Memory B cell (primary cell): Measurements from ENCODE around the gene CTPS1.
A peak's percentile ranks its signal among the peaks of the same experiment; 100 is the strongest.

Experiments used
- ATAC-seq: fragments of 150-1000 bp; cut with Tn5 transposase; 2 replicates; pipeline ENCODE4 v1.10.0; 2021; ENCODE audit warnings: low read depth, mild to moderate bottlenecking, moderate library complexity
- DNase-seq, 2 donors: peaks; one replicate each; pipeline ENCODE4 v3.0.0; 2022; ENCODE audit warnings: low spot score in 2 of 2
- H3K27ac Mint-ChIP-seq: one replicate; pipeline ENCODE4 v1.8.0; 2022; ENCODE audit warnings: mild to moderate bottlenecking, moderate library complexity, mixed read lengths
- H3K27me3 Mint-ChIP-seq: one replicate; pipeline ENCODE4 v1.8.0; 2022; ENCODE audit warnings: mixed read lengths
- H3K36me3 Mint-ChIP-seq: one replicate; pipeline ENCODE4 v1.8.0; 2022; ENCODE audit warnings: mild to moderate bottlenecking, mixed read lengths
- H3K4me1 Mint-ChIP-seq: one replicate; pipeline ENCODE4 v1.8.0; 2022; ENCODE audit warnings: mixed read lengths
- H3K4me3 Mint-ChIP-seq: one replicate; pipeline ENCODE4 v1.8.0; 2022; ENCODE audit warnings: mild to moderate bottlenecking, moderate library complexity, mixed read lengths
- H3K9me3 Mint-ChIP-seq: one replicate; pipeline ENCODE4 v1.8.0; 2022; ENCODE audit warnings: mixed read lengths

CTPS1 gene

DNA sequence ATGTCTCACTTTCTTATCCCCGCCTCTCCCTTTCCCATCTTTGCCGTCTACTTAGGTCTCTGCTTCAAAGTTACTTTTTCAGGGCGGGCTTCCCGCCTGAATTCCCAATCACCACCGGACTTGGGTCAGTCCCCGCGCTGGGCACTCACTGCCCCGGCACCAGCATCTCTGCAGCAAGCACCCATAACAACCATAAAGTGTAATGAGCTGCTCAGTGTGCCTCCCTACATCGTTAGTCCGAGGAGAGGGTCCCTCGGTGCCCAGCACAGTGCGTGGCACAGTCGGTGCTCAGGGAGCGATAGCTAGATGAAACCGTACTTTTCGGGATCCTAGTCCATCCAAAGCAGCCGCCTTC lies 633 bp upstream of the CTPS1 start:
- H3K4me1 Mint-ChIP-seq, result peaks cover 17% of the 10 kb centered on the region

DNA sequence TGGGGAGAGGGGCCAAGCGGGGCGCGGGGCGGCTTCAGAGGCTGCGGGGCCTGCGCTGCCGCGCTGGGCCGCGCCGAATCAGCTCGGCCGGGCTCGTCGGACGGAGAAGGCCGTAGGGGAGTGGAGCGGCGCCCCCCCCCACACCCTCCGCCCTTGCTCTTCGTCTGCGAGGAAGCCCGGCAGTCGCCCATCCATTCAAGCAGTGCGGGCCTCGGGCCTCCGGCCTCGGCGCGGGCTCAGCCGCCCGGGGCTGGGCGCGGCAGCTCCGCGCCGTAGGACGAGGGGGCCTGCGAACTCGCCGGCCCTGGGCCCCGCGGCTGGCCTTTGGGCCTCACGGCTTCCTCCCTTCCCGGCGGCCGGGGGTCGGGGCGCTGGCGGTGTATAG lies 564 bp downstream of the CTPS1 start:
- no peaks in the 10 kb centered on the region for H3K27me3 Mint-ChIP-seq
- H3K4me1 Mint-ChIP-seq, result peaks cover 17% of the 10 kb centered on the region
- H3K27ac Mint-ChIP-seq, result peak overlapping the region; percentile 70
- peak overlapping the region; percentile 87 for H3K4me3 Mint-ChIP-seq
- H3K9me3 Mint-ChIP-seq, result no peaks in the 10 kb centered on the region
- ATAC-seq (peak; percentile 38), DNase-seq (no peak)
- H3K36me3 Mint-ChIP-seq, result peaks cover 10% of the 10 kb centered on the region

More for the DNA sequence above, 633 bp upstream of the CTPS1 start:
- Mint-ChIP-seq H3K27ac (peak overlapping the region; percentile 86), H3K27me3 (no peaks in the 10 kb centered on the region), H3K9me3 (no peaks in the 10 kb centered on the region), H3K4me3 (peak overlapping the region; percentile 88), H3K36me3 (peaks cover 5% of the 10 kb centered on the region)
- DNase-seq (peak in 1 of 2 donors; percentile 7), ATAC-seq (no peak)

DNA sequence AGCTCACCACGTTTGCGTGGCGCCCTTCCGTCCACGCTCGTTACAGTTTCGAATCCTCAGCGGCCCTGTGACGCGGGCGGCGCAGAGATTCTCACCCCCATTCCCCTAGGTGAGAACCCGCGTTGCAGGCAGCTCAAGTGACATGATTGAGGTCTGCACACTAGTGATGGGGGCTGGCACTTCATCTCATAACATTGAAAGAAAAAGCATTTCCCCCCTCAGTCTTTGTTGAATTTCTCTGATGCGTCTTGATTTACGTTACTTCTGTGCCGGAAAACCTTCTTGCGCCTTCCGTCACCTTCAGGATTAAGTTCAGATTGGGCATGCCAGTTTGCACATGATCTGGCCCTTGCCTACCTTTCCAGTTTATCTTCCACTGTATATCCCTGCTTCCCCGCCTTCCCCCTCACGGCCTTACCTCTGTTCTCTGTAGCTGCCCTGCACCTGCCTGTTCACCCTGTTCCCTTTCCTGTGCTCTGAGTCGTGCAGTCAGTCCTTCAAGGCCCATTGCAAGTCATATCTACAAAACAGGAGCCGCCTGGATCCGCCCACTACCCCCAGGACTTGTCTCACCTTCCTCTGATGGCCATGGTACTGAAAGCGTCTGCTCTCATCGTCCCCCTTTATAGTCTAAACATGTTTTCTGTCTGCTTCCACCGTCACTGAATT lies 1.1 kb downstream of the CTPS1 start:
- Mint-ChIP-seq H3K9me3 (no peaks in the 10 kb centered on the region), H3K4me1 (peaks cover 17% of the 10 kb centered on the region)
- ATAC-seq, result peak; percentile 20

DNA sequence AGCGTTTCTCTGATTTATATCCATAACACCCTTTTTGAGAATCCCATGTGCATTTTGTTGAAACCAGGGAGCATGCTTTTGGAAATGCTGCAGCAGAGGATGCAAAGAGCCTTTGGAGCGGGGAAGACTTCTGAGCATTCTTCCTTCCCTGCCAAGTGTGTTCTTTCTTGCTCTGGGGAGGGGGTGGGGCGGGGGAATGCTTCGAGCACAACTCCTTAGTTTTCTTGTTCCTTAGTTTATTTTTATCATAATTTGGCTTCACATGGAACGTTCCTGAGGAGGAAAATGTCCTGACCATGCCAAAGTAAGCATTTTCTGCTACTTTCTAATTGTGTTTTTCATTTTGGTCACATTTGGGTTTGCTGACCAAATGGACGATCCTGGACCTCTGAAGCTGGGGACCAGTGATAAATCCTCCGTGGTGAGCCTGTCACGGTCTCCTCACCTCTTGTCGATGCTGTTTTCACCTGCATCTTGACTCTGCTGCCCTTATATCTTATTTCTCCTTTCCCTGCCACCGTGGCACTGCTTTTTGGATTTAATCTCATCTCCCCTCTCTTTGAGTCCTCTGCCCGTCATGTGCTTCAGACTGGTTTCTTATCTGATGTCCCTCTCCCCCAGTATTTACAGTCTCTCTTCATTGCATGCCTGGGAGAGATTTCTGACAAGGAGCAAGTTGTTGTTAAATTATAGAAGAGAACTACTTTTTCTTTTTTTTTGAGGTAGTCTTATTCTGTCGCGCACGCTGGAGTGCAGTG lies 2.4 kb downstream of the CTPS1 start:
- Mint-ChIP-seq H3K27me3 (no peaks in the 10 kb centered on the region), H3K4me1 (peaks cover 17% of the 10 kb centered on the region), H3K27ac (no peak overlapping the region), H3K9me3 (no peaks in the 10 kb centered on the region), H3K36me3 (peaks cover 20% of the 10 kb centered on the region), H3K4me3 (peak overlapping the region; percentile 66)
- ATAC-seq (no peak), DNase-seq (no peak)

More for the DNA sequence above, 1.1 kb downstream of the CTPS1 start:
- H3K27me3 Mint-ChIP-seq, result no peaks in the 10 kb centered on the region
- peak; percentile 15 to 34 for DNase-seq
- peaks cover 10% of the 10 kb centered on the region for H3K36me3 Mint-ChIP-seq
- H3K4me3 Mint-ChIP-seq, result peak overlapping the region; percentile 87
- peak overlapping the region; percentile 70 for H3K27ac Mint-ChIP-seq

DNA sequence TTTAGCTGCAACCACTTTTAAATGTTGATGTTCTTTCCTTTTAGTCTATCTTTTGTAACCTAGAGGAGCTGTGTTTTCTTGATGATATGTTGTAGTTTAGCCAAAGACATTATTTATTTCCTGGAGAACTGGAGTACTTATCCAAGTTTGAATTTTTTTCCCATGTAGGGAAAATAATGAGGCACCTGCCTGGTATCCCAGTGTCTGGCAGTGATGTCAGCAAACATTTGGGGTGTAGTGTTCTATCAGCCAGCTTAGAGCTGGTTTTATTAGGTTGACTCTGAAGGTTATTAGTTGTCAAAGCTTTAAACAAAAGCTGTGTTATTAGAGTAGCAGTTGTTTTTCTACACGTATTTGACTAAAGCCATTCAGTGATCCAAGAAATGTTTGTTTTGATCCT lies 3.2 kb downstream of the CTPS1 start:
- H3K4me3 Mint-ChIP-seq, result no peak overlapping the region
- H3K27ac Mint-ChIP-seq, result no peak overlapping the region
- no peaks in the 10 kb centered on the region for H3K27me3 Mint-ChIP-seq
- no peaks in the 10 kb centered on the region for H3K9me3 Mint-ChIP-seq
- ATAC-seq (no peak), DNase-seq (no peak)
- H3K4me1 Mint-ChIP-seq, result peaks cover 17% of the 10 kb centered on the region
- H3K36me3 Mint-ChIP-seq, result peaks cover 20% of the 10 kb centered on the region

DNA sequence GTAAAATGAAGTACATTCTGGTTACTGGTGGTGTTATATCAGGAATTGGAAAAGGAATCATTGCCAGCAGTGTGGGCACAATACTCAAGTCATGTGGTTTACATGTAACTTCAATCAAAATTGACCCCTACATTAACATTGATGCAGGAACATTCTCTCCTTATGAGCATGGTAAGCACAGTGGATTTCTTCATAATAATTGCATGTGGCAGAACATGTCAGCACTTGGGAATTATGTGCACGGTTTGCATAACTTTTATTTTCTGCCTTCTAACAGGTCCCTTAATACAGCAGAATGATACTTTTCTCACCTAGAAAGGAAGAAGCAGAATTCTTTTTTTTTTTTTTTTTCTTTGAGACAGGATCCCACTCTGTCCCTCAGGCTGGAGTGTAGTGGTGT lies 3.8 kb downstream of the CTPS1 start:
- no peak for ATAC-seq
- Mint-ChIP-seq H3K4me1 (peaks cover 17% of the 10 kb centered on the region), H3K9me3 (no peaks in the 10 kb centered on the region), H3K4me3 (no peak overlapping the region), H3K27ac (no peak overlapping the region), H3K27me3 (no peaks in the 10 kb centered on the region), H3K36me3 (peaks cover 22% of the 10 kb centered on the region)
- no peak for DNase-seq

DNA sequence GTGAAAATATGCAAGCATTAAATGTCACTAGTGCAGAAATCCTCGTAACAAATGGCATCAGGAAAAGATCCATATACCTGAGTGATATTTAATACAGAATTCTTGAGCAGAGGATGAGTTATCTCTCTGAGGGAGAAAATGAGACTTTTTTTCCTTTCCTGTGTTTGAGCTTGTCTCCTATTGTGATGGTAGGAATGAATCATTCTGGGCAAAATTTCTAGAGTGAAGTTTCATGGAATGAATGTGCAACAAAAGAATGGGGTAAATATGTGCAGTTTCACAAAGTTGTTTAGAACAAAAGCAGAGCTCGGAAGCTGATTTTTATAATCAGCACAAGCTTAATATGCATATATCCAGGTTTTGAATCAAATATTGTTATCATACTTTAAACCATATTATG lies 4.6 kb downstream of the CTPS1 start:
- DNase-seq (no peak), ATAC-seq (no peak)
- H3K27me3 Mint-ChIP-seq, result no peaks in the 10 kb centered on the region
- peaks cover 14% of the 10 kb centered on the region for H3K4me1 Mint-ChIP-seq
- H3K27ac Mint-ChIP-seq, result no peak overlapping the region
- peaks cover 28% of the 10 kb centered on the region for H3K36me3 Mint-ChIP-seq
- H3K4me3 Mint-ChIP-seq, result no peak overlapping the region
- H3K9me3 Mint-ChIP-seq, result no peaks in the 10 kb centered on the region

DNA sequence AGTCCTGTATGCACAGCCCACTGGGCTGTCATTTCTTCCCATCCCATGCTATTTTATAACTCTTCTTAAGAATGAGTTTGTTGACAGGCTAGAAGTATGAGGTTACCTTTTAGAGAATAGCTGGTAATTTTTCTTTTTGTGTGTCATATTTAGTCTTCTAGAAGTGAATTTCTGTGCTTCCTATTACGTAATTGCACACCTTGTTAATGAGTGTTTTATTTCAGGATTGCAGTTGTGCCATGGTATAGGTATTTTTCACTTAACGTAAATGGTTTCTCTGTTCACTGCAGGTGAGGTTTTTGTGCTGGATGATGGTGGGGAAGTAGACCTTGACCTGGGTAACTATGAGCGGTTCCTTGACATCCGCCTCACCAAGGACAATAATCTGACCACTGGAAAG lies 5.0 kb downstream of the CTPS1 start:
- DNase-seq (no peak), ATAC-seq (no peak)
- Mint-ChIP-seq H3K9me3 (no peaks in the 10 kb centered on the region), H3K27me3 (no peaks in the 10 kb centered on the region), H3K36me3 (peaks cover 30% of the 10 kb centered on the region), H3K27ac (no peak overlapping the region), H3K4me1 (peaks cover 14% of the 10 kb centered on the region), H3K4me3 (no peak overlapping the region)

DNA sequence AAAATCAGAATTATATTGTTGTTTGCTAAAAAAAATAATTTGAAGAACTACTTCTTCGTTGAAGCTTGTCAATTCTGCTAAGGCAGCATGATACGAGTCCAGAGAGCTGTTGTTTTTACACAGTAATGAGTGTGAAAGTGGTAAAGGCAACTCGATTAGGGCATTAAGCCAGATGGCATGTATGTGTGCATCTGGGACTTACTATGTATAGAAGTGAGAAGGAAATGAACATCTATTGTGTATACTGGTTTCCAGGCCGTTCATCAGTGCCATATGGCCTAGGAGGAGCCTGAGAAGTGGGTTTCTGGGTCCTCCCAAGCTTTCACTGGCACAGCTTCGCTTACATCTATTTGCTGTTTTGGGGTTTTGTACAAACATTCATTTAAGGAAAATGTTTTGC lies 5.7 kb downstream of the CTPS1 start:
- DNase-seq, result no peak
- Mint-ChIP-seq H3K4me1 (peaks cover 14% of the 10 kb centered on the region), H3K27me3 (no peaks in the 10 kb centered on the region), H3K4me3 (no peak overlapping the region), H3K27ac (no peak overlapping the region), H3K36me3 (peaks cover 32% of the 10 kb centered on the region), H3K9me3 (no peaks in the 10 kb centered on the region)
- ATAC-seq, result no peak

DNA sequence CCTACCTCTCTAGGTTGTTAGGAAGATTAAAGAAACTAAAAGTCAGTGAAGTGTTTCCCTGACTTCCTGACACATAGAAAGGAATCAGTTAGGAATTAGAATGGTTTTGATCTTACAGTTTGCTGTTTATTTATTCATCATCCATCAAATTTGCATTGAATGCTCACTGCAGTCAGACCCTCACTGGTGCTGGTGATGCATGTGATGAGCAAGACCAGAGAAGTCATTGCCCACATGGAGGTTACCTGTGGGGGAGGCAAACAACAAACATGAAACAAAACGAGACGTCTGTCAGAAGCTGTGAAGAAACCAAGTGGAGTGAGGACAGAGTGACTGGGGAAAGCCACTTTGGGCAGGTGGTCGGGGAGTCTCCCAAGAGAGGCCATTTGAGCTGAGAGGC lies 6.4 kb downstream of the CTPS1 start:
- Mint-ChIP-seq H3K4me1 (peaks cover 7% of the 10 kb centered on the region), H3K9me3 (no peaks in the 10 kb centered on the region), H3K27me3 (no peaks in the 10 kb centered on the region), H3K27ac (no peak overlapping the region), H3K36me3 (peaks cover 39% of the 10 kb centered on the region), H3K4me3 (no peak overlapping the region)
- DNase-seq (no peak), ATAC-seq (no peak)

DNA sequence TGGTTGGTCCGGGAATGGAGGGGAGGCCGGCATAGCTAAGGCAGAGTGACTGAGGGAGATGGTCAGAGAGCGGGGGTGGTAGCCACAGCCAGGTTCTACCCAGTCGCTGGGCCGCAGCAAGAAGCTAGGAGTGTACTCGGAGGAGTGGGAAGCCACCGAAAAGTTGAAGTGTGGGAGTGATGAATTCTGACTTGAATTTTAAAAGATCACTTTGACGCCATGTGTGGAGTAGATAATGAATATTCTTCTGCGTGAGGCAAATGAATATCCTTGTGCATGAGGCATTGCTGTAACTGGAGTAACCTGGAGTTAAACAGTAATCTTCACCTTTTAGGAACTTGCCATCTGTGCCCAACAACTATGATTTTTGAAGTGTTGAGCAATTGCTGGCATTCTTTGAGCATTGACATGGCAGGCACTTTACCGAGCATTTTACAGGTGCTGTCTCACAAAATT lies 6.9 kb downstream of the CTPS1 start:
- no peaks in the 10 kb centered on the region for H3K27me3 Mint-ChIP-seq
- no peak overlapping the region for H3K27ac Mint-ChIP-seq
- H3K4me1 Mint-ChIP-seq, result peaks cover 3% of the 10 kb centered on the region
- no peaks in the 10 kb centered on the region for H3K9me3 Mint-ChIP-seq
- H3K36me3 Mint-ChIP-seq, result peaks cover 41% of the 10 kb centered on the region
- no peak for ATAC-seq
- no peak overlapping the region for H3K4me3 Mint-ChIP-seq
- no peak for DNase-seq

DNA sequence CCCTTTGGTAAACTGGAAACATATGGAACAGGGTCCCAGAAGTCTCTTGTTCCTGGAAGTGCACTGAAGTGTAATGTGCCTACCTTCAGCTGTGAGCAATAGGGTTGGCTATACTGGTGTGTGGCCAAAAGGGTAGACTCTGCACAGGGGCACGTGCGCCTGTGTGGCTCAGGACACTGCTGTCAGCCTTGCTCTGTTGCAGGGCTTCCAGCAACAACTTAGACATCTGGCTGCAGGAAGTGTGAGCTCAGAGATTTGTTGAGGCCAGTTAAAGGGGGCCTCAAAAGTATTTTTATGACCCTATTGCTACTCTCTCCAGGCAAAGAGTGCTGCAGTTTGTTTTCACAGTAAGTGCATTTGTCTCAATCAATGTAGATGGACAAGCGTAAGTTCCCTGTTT lies 7.5 kb downstream of the CTPS1 start:
- Mint-ChIP-seq H3K4me3 (no peak overlapping the region), H3K9me3 (no peaks in the 10 kb centered on the region), H3K27me3 (no peaks in the 10 kb centered on the region), H3K27ac (no peak overlapping the region), H3K4me1 (peaks cover 2% of the 10 kb centered on the region), H3K36me3 (peaks cover 45% of the 10 kb centered on the region)
- ATAC-seq (no peak), DNase-seq (no peak)

DNA sequence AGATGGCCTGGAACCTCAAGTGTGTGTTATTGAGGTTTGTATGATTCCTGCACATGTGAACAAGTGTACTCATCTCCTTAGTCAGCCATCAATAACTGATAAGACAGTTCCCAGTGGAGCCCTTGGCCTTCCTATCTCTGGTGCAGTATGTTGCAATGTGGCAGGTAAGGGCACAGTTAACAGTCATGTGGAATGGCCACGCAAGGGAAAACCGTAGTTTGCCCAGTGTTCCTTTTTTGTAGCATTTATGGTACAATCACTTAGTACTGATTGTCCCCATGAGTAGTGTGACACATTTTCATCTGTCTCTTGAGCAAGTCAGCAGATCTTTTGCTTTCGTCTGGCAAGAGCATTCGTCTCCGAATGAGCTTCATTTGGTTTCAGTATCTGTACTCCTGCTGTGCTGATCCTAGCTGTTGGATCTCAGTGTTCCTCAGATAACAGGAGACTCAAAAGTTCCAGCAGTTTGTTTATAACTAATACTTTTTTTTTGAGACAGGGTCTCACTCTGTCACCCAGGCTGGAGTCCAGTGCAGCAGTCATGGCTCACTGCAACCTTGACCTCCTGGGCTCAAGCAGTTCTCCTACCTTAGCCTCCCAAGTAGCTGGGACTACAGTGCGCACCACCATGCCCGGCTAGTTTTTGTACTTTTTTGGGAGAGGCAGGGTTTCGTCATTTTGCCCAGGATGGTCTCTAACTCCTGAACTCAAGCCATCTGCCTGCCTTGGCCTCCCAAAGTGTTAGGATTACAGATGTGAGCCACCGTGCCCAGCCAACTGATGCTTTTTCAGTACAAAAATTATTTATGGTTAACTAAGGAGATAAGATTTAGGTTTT lies 8.2 kb downstream of the CTPS1 start:
- ATAC-seq (no peak), DNase-seq (no peak)
- Mint-ChIP-seq H3K27ac (no peak overlapping the region), H3K4me3 (no peak overlapping the region), H3K9me3 (no peaks in the 10 kb centered on the region), H3K36me3 (peaks cover 50% of the 10 kb centered on the region), H3K27me3 (no peaks in the 10 kb centered on the region), H3K4me1 (no peaks in the 10 kb centered on the region)

DNA sequence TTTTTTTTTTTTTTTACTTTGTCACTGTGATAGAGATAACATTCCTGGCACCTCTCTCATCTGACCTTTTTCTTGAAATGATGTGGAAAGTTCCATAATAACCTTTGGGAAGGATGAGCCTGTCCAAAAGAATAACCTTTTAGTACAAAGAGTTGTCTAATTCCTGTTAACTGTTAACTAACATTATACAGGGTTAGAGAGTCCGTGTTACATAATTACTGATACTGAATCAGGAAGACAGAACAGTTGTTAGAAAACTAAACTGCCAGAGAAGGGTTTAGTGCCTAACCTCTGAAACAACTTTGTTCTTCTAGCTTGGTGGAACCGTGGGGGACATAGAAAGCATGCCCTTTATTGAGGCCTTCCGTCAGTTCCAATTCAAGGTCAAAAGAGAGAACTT lies 8.8 kb downstream of the CTPS1 start:
- Mint-ChIP-seq H3K4me3 (no peak overlapping the region), H3K9me3 (no peaks in the 10 kb centered on the region), H3K27me3 (no peaks in the 10 kb centered on the region), H3K4me1 (no peaks in the 10 kb centered on the region), H3K27ac (no peak overlapping the region), H3K36me3 (peaks cover 49% of the 10 kb centered on the region)
- DNase-seq (no peak), ATAC-seq (no peak)
